Keratinocyte (primary cell): Measurements from ENCODE around the gene CNTNAP2. TPM values are rescaled to one million over a fixed set of nuclear protein-coding genes. Genes with fewer than 3 reads are reported as not detected.

ENCODE experiments used
- DNase-seq: peaks from one replicate; pipeline ENCODE4 v3.0.0-alpha.2; 2011; ENCODE audit warnings: low read depth, missing footprints, low spot score
- FAIRE-seq: peaks from 2 replicates; lab custom pipeline; 2011; peaks lifted over from hg19 to GRCh38; lab: Jason Lieb, UNC
- H2AFZ ChIP-seq: 2 replicates; pipeline ENCODE4 v1.6.0; 2012; ENCODE audit warnings: low read length, control low read depth, inconsistent platforms; ENCODE audit not compliant: control insufficient read depth
- H3K27ac ChIP-seq: 2 replicates; pipeline ENCODE4 v1.5.1; 2011; ENCODE audit warnings: low read length; ENCODE audit not compliant: control insufficient read depth, insufficient read depth
- H3K27me3 ChIP-seq: 3 replicates; pipeline ENCODE4 v1.6.0; 2011; ENCODE audit warnings: low read length; ENCODE audit not compliant: control insufficient read depth, insufficient read depth; ENCODE audit errors: extremely low read depth
- H3K36me3 ChIP-seq, 2 experiments: 2 replicates in 1 of 2; 3 replicates in 1 of 2; pipeline ENCODE4 v1.5.1; 2011; ENCODE audit warnings: low read length in 2 of 2, mild to moderate bottlenecking in 1 of 2; ENCODE audit not compliant: control insufficient read depth in 2 of 2, insufficient read depth in 2 of 2; ENCODE audit errors: extremely low read depth in 1 of 2
- H3K4me1 ChIP-seq: 3 replicates; pipeline ENCODE4 v1.5.1; 2011; ENCODE audit warnings: low read length; ENCODE audit not compliant: control insufficient read depth, insufficient read depth; ENCODE audit errors: extremely low read depth
- H3K4me2 ChIP-seq: 3 replicates; pipeline ENCODE4 v1.6.0; 2011; ENCODE audit warnings: low read depth, low read length; ENCODE audit not compliant: control insufficient read depth, insufficient read depth; ENCODE audit errors: extremely low read depth
- H3K4me3 ChIP-seq, 3 experiments: fragments of 200-600 bp in 1 of 3; sonication (generic) in 1 of 3; 2 replicates in 2 of 3; 3 replicates in 1 of 3; pipeline ENCODE4 v1.5.1; 2011 to 2016; ENCODE audit warnings: low read length in 3 of 3, mild to moderate bottlenecking in 3 of 3, control low read depth in 2 of 3, inconsistent platforms in 1 of 3, low read depth in 1 of 3, mixed read lengths in 1 of 3, mixed run types in 1 of 3, moderate library complexity in 1 of 3; ENCODE audit not compliant: control insufficient read depth in 2 of 3, insufficient read depth in 2 of 3; ENCODE audit errors: extremely low read depth in 1 of 3
- H3K79me2 ChIP-seq: 2 replicates; pipeline ENCODE4 v1.6.0; 2012; ENCODE audit warnings: low read length; ENCODE audit not compliant: control insufficient read depth, insufficient read depth
- H3K9ac ChIP-seq: 3 replicates; pipeline ENCODE4 v1.6.0; 2011; ENCODE audit warnings: low read length; ENCODE audit not compliant: control insufficient read depth, insufficient read depth; ENCODE audit errors: extremely low read depth
- H3K9me1 ChIP-seq: 3 replicates; pipeline ENCODE4 v1.6.0; 2011; ENCODE audit warnings: low read length; ENCODE audit not compliant: control insufficient read depth, insufficient read depth; ENCODE audit errors: extremely low read depth
- H3K9me3 ChIP-seq: 2 replicates; pipeline ENCODE4 v1.5.1; 2012; ENCODE audit warnings: low read depth, low read length; ENCODE audit not compliant: control insufficient read depth
- H4K20me1 ChIP-seq: 3 replicates; pipeline ENCODE4 v1.6.0; 2011; ENCODE audit warnings: low read length; ENCODE audit not compliant: control insufficient read depth, insufficient read depth; ENCODE audit errors: extremely low read depth
- EZH2 ChIP-seq: IDR thresholded peaks from one replicate; pipeline ENCODE4 v1.6.1; 2012; ENCODE audit warnings: inconsistent platforms, mild to moderate bottlenecking, low read length, moderate library complexity
- dilution Hi-C: fragments of 300-500 bp; cut with MboI; formaldehyde crosslinking; loops from one replicate; pipeline ENCODE4 v1.7.0; 2020; ENCODE audit warnings: low sequenced_read_pairs; ENCODE audit not compliant: extremely low pct_ligation_motif_present
- polyA plus RNA-seq, 5 experiments: library from polyadenylated mRNA; depleted of rRNA in 3 of 5; stranded (reverse) in 3 of 5; stranded (forward) in 1 of 5; unstranded in 1 of 5; fragments of >200 nt; gene quantifications; 1 replicate in 1 of 5; 2 replicates in 3 of 5; 3 replicates in 1 of 5; pipeline versions ENCODE4 v1.2.1 to v1.2.3, GENCODE V29; 2011 to 2012; ENCODE audit warnings: missing spikeins in 2 of 5, low read depth in 1 of 5, low replicate concordance in 1 of 5
- TF ChIP-seq, protein P1 (sequence below), 3 experiments: IDR thresholded peaks in 1 of 3; conservative IDR thresholded peaks in 1 of 3; optimal IDR thresholded peaks in 1 of 3; 2 replicates in 2 of 3; 3 replicates in 1 of 3; pipeline versions ENCODE3 to v1.5.1; 2011; ENCODE audit warnings: low read length in 3 of 3, mild to moderate bottlenecking in 3 of 3, moderate library complexity in 2 of 3, control low read depth in 1 of 3, inconsistent platforms in 1 of 3; ENCODE audit not compliant: insufficient read depth in 2 of 3; ENCODE audit errors: extremely low read depth in 1 of 3

The CNTNAP2 gene
- polyA plus RNA-seq, 1 donor (not counting 4 experiments of a cell fraction or from before 2014, with no cell fraction given) = 1.4 TPM

DNA sequence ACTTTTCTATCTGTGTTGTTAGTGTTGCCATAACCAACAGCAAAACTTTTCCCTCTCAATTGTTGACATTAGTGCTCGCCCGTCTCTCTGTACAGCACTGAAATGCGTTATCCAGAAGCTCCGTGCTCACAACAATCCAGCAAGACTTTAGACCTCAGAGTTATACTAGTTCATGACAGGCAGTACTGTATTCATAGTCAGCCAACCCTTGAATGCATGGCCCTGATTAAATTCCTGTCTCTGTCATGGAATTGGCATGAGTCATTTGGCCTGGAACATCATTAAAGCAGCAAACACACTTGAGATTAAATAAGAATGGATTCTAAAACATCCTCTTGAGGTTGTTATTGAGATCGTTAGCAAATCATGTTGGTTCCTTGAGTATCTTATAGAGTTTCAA, 2068.4 kb downstream of the CNTNAP2 start:
- no peak for FAIRE-seq
- H3K27ac ChIP-seq = no peak overlapping the region
- no peak overlapping the region for H3K4me2 ChIP-seq
- no peaks in the 10 kb centered on the region for H3K9me3 ChIP-seq
- no peak for DNase-seq
- H3K9ac ChIP-seq = no peak overlapping the region
- no peaks in the 10 kb centered on the region for H3K27me3 ChIP-seq
- no peaks in the 10 kb centered on the region for H3K4me1 ChIP-seq
- no peaks in the 10 kb centered on the region for H3K9me1 ChIP-seq
- no peak for TF ChIP-seq EZH2
- TF ChIP-seq, protein P1, sequence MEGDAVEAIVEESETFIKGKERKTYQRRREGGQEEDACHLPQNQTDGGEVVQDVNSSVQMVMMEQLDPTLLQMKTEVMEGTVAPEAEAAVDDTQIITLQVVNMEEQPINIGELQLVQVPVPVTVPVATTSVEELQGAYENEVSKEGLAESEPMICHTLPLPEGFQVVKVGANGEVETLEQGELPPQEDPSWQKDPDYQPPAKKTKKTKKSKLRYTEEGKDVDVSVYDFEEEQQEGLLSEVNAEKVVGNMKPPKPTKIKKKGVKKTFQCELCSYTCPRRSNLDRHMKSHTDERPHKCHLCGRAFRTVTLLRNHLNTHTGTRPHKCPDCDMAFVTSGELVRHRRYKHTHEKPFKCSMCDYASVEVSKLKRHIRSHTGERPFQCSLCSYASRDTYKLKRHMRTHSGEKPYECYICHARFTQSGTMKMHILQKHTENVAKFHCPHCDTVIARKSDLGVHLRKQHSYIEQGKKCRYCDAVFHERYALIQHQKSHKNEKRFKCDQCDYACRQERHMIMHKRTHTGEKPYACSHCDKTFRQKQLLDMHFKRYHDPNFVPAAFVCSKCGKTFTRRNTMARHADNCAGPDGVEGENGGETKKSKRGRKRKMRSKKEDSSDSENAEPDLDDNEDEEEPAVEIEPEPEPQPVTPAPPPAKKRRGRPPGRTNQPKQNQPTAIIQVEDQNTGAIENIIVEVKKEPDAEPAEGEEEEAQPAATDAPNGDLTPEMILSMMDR (optimal IDR thresholded peaks at IDR 0.05 in 1 of 3, IDR thresholded peaks at IDR 0.05 in 1 of 3, conservative IDR thresholded peaks at IDR 0.05 in 1 of 3; ENCODE audit: extremely low read depth in 1 of 3, insufficient read depth in 2 of 3, low read length in 3 of 3) = no peak
- H3K36me3 ChIP-seq = no peaks in the 10 kb centered on the region
- H3K79me2 ChIP-seq = no peaks in the 10 kb centered on the region
- no peak overlapping the region for H2AFZ ChIP-seq
- no peaks in the 10 kb centered on the region for H4K20me1 ChIP-seq
- dilution Hi-C loops = no loop called here
- no peak overlapping the region for H3K4me3 ChIP-seq

DNA sequence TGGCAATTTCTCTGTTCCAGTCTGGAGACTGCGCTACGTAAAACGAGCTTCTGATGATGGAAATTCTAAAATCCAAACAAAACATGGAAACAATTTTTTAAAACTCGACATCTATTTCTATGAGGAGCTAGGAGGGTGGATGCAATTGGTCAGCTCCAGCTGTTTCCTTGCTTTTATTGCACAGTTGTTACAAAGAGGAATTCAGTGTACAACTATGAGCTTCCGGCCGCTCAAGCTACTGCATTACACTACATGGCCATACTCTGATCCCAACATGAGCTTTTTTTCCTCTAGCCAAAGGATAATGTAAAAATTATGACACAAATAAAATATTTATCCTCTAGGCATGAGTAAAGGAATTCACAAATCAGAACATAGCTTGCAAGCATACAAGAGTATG, 2070.9 kb downstream of the CNTNAP2 start:
- DNase-seq = no peak
- H3K4me1 ChIP-seq = no peaks in the 10 kb centered on the region
- no peaks in the 10 kb centered on the region for H3K9me1 ChIP-seq
- no peaks in the 10 kb centered on the region for H3K27me3 ChIP-seq
- no peak overlapping the region for H3K4me3 ChIP-seq
- dilution Hi-C loops = no loop called here
- no peaks in the 10 kb centered on the region for H3K79me2 ChIP-seq
- no peaks in the 10 kb centered on the region for H3K9me3 ChIP-seq
- H2AFZ ChIP-seq = no peak overlapping the region
- no peaks in the 10 kb centered on the region for H4K20me1 ChIP-seq
- H3K36me3 ChIP-seq = no peaks in the 10 kb centered on the region
- TF ChIP-seq EZH2 = no peak
- TF ChIP-seq, protein P1 (optimal IDR thresholded peaks at IDR 0.05 in 1 of 3, IDR thresholded peaks at IDR 0.05 in 1 of 3, conservative IDR thresholded peaks at IDR 0.05 in 1 of 3; ENCODE audit: extremely low read depth in 1 of 3, insufficient read depth in 2 of 3, low read length in 3 of 3) = no peak
- no peak overlapping the region for H3K9ac ChIP-seq
- no peak overlapping the region for H3K27ac ChIP-seq
- H3K4me2 ChIP-seq = no peak overlapping the region
- no peak for FAIRE-seq
